Stimulated activated CD8-positive, alpha-beta memory T cell treated with anti-CD3 and anti-CD28 coated beads, Interleukin-15, amount 100 ng/mL, for 24 hours (primary cell): Measurements from ENCODE around the gene PCNP.
A peak's percentile ranks its signal among the peaks of the same experiment; 100 is the strongest.
"Not testable (repeated sequence)": the region's sequence is repeated elsewhere in the genome, so short reads cannot be mapped to it uniquely, and the experiment has no call there.

ENCODE experiments used
- DNase-seq: peaks from one replicate; pipeline ENCODE4 v3.0.0-alpha.2; 2020; ENCODE audit warnings: low read depth

PCNP gene

GRCh38 chr3:101633186-101633585 is 59.2 kb downstream of the PCNP start:
- no peak for DNase-seq

GRCh38 chr3:101634591-101635196 is 60.7 kb downstream of the PCNP start:
- no peak for DNase-seq

- no peak for DNase-seq
Observed at GRCh38 chr3:101635345-101635744, 61.4 kb downstream of the PCNP start.

- peak; percentile 24 for DNase-seq
Observed at GRCh38 chr3:101635954-101636798, 62.2 kb downstream of the PCNP start.

- no peak for DNase-seq
Observed at GRCh38 chr3:101637451-101637850, 63.5 kb downstream of the PCNP start.

- DNase-seq = no peak
Observed at GRCh38 chr3:101638261-101638745, 64.3 kb downstream of the PCNP start.

- DNase-seq = no peak
Observed at GRCh38 chr3:101639280-101639963, 65.4 kb downstream of the PCNP start.

- no peak for DNase-seq
Observed at GRCh38 chr3:101640256-101640655, 66.3 kb downstream of the PCNP start.

GRCh38 chr3:101641397-101642115 is 67.6 kb downstream of the PCNP start:
- DNase-seq = not testable (repeated sequence)

GRCh38 chr3:101642441-101642840 is 68.5 kb downstream of the PCNP start:
- DNase-seq = no peak

GRCh38 chr3:101643009-101643844 is 69.2 kb downstream of the PCNP start:
- DNase-seq = no peak
